Ovary (tissue), 3 donors: ENCODE results near the gene PIAS2.

Experiments
- POLR2A ChIP-seq: fragments of 450-650 bp; IDR thresholded peaks from one replicate; pipeline ENCODE4 v1.6.1; 2017; ENCODE audit warnings: antibody characterized with exemption, mild to moderate bottlenecking, moderate library complexity
- TF ChIP-seq, protein P1 (sequence below), 3 donors: fragments of 450-650 bp in 2 of 3; fragments of 200-600 bp in 1 of 3; IDR thresholded peaks; one replicate each; pipeline versions ENCODE4 v1.5.1 to v1.8.0; 2016 to 2022; ENCODE audit warnings: antibody characterized with exemption in 3 of 3, mild to moderate bottlenecking in 1 of 3
- donor health status: DM: no; HTN: no; CAD: no.

DNA sequence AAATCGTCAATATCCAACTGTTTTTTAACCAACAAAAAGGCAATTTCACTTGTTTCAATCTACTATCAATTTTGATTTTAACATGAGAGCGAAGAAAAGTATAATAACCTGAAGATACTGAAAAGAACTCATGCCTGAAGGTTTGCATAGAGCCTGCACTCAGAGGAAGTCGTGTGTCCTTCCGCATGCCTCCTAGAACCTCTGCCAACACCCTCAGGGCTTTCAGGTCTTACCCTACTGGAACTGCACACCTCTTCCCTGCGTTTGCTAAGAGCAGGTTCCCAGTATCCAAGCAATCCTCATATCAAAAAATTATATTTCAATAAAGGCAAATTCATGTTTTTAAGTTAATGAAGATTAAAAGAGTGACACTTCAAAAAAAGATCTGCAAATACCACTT lies 74.7 kb downstream of the PIAS2 start:
- TF ChIP-seq, protein P1, sequence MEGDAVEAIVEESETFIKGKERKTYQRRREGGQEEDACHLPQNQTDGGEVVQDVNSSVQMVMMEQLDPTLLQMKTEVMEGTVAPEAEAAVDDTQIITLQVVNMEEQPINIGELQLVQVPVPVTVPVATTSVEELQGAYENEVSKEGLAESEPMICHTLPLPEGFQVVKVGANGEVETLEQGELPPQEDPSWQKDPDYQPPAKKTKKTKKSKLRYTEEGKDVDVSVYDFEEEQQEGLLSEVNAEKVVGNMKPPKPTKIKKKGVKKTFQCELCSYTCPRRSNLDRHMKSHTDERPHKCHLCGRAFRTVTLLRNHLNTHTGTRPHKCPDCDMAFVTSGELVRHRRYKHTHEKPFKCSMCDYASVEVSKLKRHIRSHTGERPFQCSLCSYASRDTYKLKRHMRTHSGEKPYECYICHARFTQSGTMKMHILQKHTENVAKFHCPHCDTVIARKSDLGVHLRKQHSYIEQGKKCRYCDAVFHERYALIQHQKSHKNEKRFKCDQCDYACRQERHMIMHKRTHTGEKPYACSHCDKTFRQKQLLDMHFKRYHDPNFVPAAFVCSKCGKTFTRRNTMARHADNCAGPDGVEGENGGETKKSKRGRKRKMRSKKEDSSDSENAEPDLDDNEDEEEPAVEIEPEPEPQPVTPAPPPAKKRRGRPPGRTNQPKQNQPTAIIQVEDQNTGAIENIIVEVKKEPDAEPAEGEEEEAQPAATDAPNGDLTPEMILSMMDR (IDR thresholded peaks at IDR 0.05): no peak
- TF ChIP-seq POLR2A: no peak
